ENCODE results near the gene ACTL6A. TPM values are rescaled to one million over a fixed set of nuclear protein-coding genes. Genes with fewer than 3 reads are reported as not detected.
A peak's percentile ranks its signal among the peaks of the same experiment; 100 is the strongest.

ACTL6A gene
- total and polyA plus RNA-seq, 2 of the 4 experiments (the other 2 are of a cell fraction), result 48.3 to 70.1 TPM

DNA sequence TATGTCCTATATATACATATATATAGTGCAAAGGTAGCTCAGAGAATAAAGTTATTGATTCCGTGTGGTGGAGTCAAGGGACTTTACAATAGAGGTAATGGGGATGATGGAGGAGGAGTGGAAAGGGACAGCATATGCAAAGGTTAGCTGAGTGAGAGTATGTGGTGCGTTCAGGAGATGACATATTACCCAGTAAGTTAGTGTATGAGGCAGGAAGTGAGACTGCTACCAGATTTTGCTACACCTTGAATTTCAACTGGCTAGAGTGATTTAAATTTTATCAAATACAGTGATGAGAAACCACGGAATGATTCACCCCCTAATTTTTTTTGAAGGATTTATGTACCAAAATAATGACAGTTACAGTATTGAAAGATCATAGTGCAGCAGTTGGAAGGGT is 2.8 kb downstream of the ACTL6A start:
- CTCF ChIA-PET, result no interaction called here
- H4K5ac ChIP-seq (ENCODE audit: low read depth, low read length), result no peak overlapping the region
- no peak overlapping the region for H2AFZ ChIP-seq (replicated peaks; ENCODE audit: low read length, poor library complexity)
- ATAC-seq (ENCODE audit: low read depth) (no peak), DNase-seq (no peak)
- no peak overlapping the region for H3K27ac ChIP-seq (ENCODE audit: insufficient read depth, low read length)
- no CpG with 5 or more reads among the region's 3 CpGs for WGBS, 2 experiments (ENCODE audit: extremely low coverage in 2 of 2, insufficient read length in 1 of 2)
- H3K79me1 ChIP-seq (ENCODE audit: low read depth in 1 of 2, low read length in 2 of 2), result peaks cover 4 to 37% of the 10 kb centered on the region in 2 experiments
- POLR2A ChIA-PET (ENCODE audit: unreplicated experiment), result no interaction called here
- H2BK15ac ChIP-seq (ENCODE audit: low read depth, low read length), result no peak overlapping the region
- H4K20me1 ChIP-seq (ENCODE audit: insufficient read depth, low read length), result no peaks in the 10 kb centered on the region
- dilution Hi-C loops (cut with HindIII; ENCODE audit: low sequenced_read_pairs, unreplicated experiment), result no loop called here
- H3K9me3 ChIP-seq (ENCODE audit: control insufficient read depth, insufficient read depth, low read length), result no peaks in the 10 kb centered on the region
- in situ Hi-C loops (cut with MboI; ENCODE audit: low sequenced_read_pairs), result loop anchor here (25.0 kb wide), 1 partner anchor 553 kb away; no protein-coding TSS in a partner anchor
- intact Hi-C loops (cut with micrococcal nuclease), result no loop called here
- peak overlapping the region; percentile 77; the same call in 1 of the 2 replicates for H3K23ac ChIP-seq (ENCODE audit: low read depth, low read length)
- TF ChIP-seq RFX5 (IDR thresholded peaks at IDR 0.05; ENCODE audit: low read depth, low read length) (no peak), CEBPB (IDR thresholded peaks at IDR 0.05; ENCODE audit: low read depth, low read length) (no peak), BHLHE40 (IDR thresholded peaks at IDR 0.05; ENCODE audit: low read depth, low read length) (no peak), MXI1 (IDR thresholded peaks at IDR 0.05; ENCODE audit: borderline replicate concordance, low read depth, low read length) (no peak), CHD1 (IDR thresholded peaks at IDR 0.05; ENCODE audit: low read depth, low read length) (no peak), NFE2L2 (IDR thresholded peaks at IDR 0.05; ENCODE audit: low read depth, low read length) (no peak), RAD21 (IDR thresholded peaks at IDR 0.05; ENCODE audit: low read length) (no peak), RCOR1 (IDR thresholded peaks at IDR 0.05; ENCODE audit: insufficient replicate concordance, low read length) (no peak), SMC3 (IDR thresholded peaks at IDR 0.05; ENCODE audit: low read depth, low read length) (no peak), POLR2A (IDR thresholded peaks at IDR 0.05; ENCODE audit: low read depth, low read length) (no peak)
- TF ChIP-seq, protein P1, sequence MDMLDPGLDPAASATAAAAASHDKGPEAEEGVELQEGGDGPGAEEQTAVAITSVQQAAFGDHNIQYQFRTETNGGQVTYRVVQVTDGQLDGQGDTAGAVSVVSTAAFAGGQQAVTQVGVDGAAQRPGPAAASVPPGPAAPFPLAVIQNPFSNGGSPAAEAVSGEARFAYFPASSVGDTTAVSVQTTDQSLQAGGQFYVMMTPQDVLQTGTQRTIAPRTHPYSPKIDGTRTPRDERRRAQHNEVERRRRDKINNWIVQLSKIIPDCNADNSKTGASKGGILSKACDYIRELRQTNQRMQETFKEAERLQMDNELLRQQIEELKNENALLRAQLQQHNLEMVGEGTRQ (IDR thresholded peaks at IDR 0.05; ENCODE audit: low read depth, low read length), result no peak
- TF ChIP-seq, protein P2, sequence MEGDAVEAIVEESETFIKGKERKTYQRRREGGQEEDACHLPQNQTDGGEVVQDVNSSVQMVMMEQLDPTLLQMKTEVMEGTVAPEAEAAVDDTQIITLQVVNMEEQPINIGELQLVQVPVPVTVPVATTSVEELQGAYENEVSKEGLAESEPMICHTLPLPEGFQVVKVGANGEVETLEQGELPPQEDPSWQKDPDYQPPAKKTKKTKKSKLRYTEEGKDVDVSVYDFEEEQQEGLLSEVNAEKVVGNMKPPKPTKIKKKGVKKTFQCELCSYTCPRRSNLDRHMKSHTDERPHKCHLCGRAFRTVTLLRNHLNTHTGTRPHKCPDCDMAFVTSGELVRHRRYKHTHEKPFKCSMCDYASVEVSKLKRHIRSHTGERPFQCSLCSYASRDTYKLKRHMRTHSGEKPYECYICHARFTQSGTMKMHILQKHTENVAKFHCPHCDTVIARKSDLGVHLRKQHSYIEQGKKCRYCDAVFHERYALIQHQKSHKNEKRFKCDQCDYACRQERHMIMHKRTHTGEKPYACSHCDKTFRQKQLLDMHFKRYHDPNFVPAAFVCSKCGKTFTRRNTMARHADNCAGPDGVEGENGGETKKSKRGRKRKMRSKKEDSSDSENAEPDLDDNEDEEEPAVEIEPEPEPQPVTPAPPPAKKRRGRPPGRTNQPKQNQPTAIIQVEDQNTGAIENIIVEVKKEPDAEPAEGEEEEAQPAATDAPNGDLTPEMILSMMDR (conservative IDR thresholded peaks at IDR 0.05; ENCODE audit: low read depth, low read length), result no peak
- TF ChIP-seq, protein P3, sequence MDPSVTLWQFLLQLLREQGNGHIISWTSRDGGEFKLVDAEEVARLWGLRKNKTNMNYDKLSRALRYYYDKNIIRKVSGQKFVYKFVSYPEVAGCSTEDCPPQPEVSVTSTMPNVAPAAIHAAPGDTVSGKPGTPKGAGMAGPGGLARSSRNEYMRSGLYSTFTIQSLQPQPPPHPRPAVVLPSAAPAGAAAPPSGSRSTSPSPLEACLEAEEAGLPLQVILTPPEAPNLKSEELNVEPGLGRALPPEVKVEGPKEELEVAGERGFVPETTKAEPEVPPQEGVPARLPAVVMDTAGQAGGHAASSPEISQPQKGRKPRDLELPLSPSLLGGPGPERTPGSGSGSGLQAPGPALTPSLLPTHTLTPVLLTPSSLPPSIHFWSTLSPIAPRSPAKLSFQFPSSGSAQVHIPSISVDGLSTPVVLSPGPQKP (IDR thresholded peaks at IDR 0.05; ENCODE audit: borderline replicate concordance, low read depth, low read length), result no peak
- no peak overlapping the region for H4K91ac ChIP-seq (ENCODE audit: insufficient read depth, low read depth, low read length)
- H2AK5ac ChIP-seq (ENCODE audit: low read depth, low read length), result no peak overlapping the region
- H3K4me1 ChIP-seq (ENCODE audit: control insufficient read depth, insufficient read depth, low read length), result peaks cover 2% of the 10 kb centered on the region; the same call in 1 of the 2 replicates
- no peak overlapping the region for H2AK9ac ChIP-seq (replicated peaks; ENCODE audit: low read depth, low read length, poor library complexity)
- H3K9ac ChIP-seq (ENCODE audit: low read depth, low read length), result no peak overlapping the region
- no peak overlapping the region for H3K18ac ChIP-seq (ENCODE audit: low read depth, low read length)
- no peaks in the 10 kb centered on the region; the same call in 1 of the 2 replicates for H3K9me1 ChIP-seq (ENCODE audit: insufficient read depth, low read length)
- no TSS peak for BruUV-seq (replicated peaks)
- H3K4ac ChIP-seq (ENCODE audit: low read depth, low read length), result no peak overlapping the region
- H2BK5ac ChIP-seq (ENCODE audit: low read depth, low read length, poor library complexity, severe bottlenecking), result no peak overlapping the region
- no peak overlapping the region for H2BK120ac ChIP-seq (ENCODE audit: low read depth, low read length)
- no peak overlapping the region for H3K56ac ChIP-seq (ENCODE audit: extremely low read depth, insufficient read depth, low read length)
- H3K27me3 ChIP-seq (ENCODE audit: control insufficient read depth, insufficient read depth, low read length), result no peaks in the 10 kb centered on the region
- no peak overlapping the region for H3K4me2 ChIP-seq (ENCODE audit: low read depth, low read length)
- H3K14ac ChIP-seq (replicated peaks; ENCODE audit: low read depth, low read length), result no peak overlapping the region
- H2BK20ac ChIP-seq (ENCODE audit: low read depth, low read length), result no peak overlapping the region
- H4K8ac ChIP-seq (ENCODE audit: low read depth in 2 of 2, low read length in 2 of 2), result no peak overlapping the region
- no peak overlapping the region for H3K4me3 ChIP-seq (ENCODE audit: insufficient read depth, low read depth, low read length)
- no peaks in the 10 kb centered on the region; the same call in 1 of the 2 replicates for H3K36me3 ChIP-seq (ENCODE audit: control insufficient read depth, insufficient read depth, low read length)

All from IMR-90 (cell line).